ENCODE measurements around the gene HSPA12A.

The HSPA12A gene

GRCh38 chr10:116627386-116627933, 114.9 kb downstream of the HSPA12A start:
- DNase-seq (ENCODE audit: low read depth) = no peak

GRCh38 chr10:116626815-116627214, 115.6 kb downstream of the HSPA12A start:
- DNase-seq (ENCODE audit: low read depth) = no peak

DNA sequence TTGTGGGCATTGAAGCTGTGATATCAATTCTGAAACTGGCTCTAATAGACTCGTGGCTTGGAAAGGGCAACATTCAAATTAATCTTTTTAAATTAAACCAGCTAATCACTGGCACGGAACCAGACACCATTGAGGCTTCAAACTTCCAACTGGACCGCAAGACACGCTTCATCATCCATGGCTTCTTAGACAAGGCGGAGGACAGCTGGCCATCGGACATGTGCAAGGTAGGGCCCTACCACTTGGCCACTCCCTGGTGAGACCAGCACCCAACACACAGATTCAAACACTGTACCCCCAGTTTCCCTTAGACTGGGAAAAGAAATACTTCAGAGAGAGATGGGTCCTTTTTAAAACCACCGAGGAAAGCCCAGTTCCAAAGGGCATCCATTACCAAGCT, 116.5 kb downstream of the HSPA12A start:
- no peak for DNase-seq (ENCODE audit: low read depth)

DNA sequence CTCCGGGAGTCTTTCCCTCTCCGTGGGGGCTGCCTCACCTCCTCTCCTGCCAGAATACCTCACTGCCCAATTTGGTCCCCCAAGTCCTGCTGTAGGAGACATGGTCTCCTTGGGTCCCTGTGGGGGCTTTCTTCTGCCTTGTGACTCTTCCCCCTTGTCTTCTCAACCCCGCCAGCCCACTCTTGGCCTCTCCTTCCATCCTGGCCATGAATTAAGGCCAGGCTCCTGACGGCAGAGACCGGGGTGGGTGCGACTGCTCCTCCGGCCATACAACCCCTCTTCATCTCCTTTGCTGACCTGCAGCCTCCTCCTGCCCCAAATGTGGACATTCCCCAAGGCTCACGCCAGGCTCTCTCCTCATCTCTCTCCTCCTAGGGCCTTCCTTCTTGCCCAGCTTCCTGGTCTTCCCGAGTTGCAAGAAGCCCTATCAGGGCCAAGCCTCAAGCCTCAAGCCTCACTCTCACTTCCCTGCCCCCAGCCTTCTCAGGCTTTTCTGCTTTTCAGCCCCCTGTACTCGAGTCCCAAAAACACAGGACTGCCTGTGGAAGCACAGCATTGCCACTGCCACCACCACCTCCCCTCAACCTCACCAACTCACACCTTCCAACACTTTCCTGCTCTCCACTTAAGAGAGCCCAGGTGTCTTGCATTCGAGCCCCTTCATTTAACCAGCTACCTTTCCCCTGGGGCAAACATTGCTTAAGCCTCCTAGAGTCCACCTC, 120.3 kb downstream of the HSPA12A start:
- no peak for DNase-seq (ENCODE audit: low read depth)

DNA sequence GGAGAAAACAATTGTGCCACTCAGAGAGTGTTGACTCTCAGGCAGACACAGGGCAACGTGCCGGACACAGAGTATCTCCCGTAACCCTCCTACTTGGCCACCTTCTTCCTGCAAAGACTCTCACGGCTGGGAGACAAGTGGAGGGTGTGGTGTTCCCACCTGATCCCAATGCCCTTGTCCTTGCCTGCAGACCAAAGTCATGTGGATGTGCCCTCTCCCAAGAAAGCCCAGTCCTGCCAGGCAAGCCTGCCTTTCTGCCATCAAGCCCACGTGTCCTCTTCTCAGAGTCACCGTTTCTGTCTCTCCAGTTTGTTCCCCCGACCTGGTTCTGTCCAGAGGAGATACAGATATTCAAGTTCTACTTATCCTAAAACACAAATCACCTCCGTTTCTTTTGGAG, 120.9 kb downstream of the HSPA12A start:
- DNase-seq (ENCODE audit: low read depth) = no peak
